GM21367 (cell line): ENCODE data around the gene AOPEP.

Experiments used
- ATAC-seq: cut with Tn5 transposase; IDR thresholded peaks from one replicate; pipeline ENCODE4 v1.9.1; 2021; ENCODE audit not compliant: unreplicated experiment

The AOPEP gene

GRCh38 chr9:95127249-95128176, 401.0 kb downstream of the AOPEP start:
- ATAC-seq, result no peak

DNA sequence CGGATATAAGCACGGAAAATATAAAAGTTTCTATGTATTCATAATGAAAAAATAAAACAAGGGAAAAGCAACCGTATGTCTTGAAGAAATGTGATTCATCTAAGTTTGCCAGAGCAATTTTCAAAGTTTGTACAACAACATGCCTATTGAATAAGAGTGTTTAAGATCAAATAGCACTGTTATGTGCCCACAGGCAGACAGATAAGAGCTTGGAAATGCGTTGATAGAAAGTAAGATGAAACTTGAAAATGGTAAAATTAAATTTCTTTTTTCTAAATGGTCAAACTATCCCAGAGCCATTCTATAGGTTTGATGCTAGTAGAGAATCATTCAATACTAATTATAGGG, 401.7 kb downstream of the AOPEP start:
- ATAC-seq, result no peak

DNA sequence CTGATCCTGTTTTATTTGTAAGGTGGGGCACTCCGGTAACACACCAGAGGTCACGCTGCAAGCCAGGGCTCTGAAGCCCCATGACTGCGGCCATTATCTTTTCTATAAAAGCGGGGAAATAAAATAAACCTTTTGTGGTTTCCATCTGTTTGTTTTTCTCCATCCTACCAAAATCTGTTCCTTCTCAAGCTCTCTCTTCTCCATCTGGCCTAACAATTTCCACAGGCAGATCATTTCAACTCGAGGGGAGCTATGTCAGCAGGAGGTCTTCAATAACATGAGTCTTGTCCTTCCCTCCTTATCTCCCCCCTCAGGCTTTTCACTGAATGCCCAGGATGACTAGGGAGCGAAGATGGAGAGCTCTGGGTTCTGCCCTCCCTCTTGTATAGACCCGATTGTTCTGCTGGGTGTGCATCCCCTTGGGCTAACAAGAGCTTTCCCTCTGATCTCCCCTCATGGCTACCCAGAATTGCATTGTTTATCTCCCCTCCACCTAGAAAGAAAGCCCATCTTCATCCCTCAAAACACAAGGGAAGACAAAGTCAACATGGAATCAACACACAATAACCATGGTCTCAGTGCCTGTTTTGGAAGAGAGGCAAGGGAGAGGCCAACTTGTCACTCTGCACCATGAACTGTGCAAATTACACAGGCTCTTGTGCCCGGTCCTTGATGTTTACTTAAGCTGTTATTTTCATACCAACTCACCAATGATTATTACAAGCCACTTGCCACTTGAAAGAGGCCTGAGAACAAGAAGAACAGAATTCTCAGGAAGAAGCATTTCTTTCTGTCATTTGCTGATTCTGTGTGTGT, 403.2 kb downstream of the AOPEP start:
- no peak for ATAC-seq

GRCh38 chr9:95130484-95130883, 404.0 kb downstream of the AOPEP start:
- ATAC-seq, result no peak

DNA sequence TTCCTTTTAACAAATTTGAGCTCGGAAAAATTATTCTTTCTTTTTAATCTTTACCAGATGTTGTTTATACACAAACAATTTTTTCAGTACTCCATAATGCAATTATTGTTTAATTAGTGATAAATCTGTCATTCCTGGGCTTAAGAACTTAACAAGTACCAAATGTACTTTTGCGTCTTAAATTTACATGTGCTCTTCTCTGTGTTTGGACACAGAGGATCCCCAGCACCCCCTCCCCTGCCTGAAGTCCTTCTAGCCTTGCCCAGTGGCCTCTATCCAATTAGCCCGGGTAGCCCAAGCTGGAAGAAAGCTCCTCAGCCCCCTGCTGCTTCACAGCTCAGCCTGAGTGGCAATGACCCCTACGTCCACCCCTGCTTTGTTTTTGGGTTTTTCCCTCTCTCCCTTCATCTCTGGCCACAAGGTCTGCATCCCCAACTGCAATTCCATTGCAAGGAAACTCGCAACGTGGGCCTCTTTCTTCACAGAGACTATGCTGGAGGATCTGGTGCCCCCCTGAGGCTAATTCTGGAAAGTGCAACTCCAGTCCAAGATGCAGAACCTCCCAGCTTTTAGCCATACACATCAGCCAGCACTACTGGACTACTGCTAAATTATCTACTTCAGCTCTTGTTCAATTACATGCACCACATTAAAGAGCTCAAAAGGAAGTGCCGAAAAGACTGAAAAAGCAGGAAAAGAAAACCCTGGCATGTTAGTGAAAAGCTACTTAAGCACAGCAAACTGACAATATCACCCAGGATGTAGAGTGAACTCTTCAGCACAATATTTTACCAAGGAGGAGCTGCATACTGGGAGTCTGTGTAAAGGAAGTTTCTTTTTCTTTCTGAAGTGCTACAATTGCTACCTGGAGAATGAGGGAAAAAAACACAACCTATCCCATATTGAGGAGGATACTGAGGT, 404.8 kb downstream of the AOPEP start:
- no peak for ATAC-seq

DNA sequence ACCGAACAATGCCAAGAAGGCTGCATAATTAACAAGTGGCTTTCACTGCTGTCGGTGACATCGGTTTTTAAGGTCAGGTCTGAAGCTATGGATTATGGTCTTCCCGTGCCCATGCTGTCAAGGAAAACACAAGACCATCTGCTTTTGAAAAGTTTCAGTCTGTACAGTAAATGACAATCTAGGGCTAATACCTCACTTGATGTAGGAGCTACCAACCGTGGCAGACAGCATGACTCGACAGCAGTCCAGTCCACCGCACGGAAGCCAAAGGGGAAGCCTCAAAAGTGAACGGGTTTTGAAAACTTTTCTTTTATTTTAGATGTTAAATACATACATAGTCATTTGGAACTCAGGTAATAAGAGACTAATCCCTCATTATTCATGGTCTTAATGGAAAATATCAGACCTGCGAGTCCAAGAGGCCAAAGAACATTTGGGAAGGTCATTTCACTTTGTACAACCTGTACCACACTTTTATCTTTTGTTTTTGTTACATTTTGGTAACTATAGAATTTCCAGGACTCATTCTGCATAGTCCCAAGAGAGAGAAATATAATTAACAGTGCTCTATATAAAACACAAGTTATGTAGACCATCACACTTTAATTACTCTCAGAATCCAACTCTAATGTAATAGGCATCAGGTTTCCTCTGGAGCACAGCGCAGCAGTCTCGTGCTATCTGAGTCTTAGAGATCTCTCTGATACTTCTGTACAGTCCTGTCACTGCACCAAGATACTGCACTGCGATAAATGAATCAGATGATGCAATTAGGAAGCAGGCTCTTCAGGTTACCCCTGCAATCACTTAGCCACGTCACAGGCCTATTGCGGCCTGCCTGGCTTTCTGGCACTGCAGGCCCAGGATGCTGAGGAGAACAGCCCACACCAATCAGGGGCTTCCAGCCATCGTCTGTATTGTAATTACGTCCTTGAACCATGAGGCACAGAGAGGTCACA, 406.1 kb downstream of the AOPEP start:
- no peak for ATAC-seq

GRCh38 chr9:95133325-95133705, 406.8 kb downstream of the AOPEP start:
- no peak for ATAC-seq

DNA sequence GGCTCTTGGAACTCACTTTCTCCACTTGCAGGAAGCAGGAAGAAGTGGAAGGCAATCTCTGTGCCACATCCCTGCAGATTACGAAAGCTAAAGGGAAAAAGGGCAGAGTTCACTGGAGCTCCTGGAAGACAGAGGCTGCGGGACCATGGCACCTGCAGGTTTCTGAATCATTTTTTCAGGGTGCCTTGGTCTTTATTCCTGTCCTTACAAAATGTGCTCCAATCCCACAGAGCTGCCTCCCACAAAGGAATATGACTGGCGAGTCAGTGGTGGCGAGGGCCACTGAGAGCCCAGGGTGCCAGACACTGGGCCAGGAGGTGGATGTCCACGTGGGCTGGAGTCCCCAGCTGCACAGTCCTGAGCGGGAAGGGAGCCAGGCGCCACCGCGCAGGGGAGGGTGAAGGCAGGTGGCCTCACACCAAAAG, 408.0 kb downstream of the AOPEP start:
- no peak for ATAC-seq

DNA sequence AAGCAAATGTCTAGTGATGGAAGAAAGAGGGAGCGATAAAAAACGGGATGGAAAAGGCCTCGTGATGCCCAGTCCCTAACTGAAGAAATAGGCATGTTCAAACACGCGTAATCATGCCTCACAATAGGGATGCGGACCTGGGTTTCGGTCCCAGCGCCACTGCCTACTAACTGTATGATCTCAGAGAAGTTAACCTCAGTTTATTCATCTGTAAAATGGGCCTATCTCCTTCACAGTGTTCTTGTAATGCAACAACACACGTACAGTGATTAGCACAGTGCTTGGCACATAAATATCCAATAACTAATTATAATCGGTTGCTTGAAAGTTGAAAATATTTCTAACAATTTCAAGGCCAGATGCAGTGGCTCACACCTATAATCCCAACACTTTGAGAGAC, 409.3 kb downstream of the AOPEP start:
- ATAC-seq, result no peak
